ENCODE data around the gene TSHB.

The TSHB gene

DNA sequence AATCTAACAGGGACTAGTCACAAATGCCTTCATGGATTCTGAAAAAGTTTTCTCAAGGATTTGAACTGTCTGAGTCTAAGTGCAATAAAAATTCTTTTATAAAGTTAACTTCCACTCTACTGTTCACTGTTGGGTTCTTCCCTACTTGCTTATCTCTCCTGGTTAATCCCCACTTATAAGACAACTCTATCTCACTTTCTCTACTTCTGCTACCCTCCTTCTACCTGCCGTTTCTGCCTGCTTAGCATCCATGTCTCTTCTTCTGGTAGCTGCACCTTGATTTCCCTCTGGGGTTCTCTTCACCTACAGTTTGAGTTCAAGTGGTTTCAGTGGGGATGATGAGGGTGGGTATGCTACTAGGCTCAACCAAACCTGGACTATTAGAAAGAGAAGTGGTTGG, 6.0 kb downstream of the TSHB start:
- in situ Hi-C loops (cut with MboI; ENCODE audit: low pct_unique_long_range_greater_than_20kb, low sequenced_read_pairs, unreplicated experiment): no loop called here
- TF ChIP-seq, protein P1, sequence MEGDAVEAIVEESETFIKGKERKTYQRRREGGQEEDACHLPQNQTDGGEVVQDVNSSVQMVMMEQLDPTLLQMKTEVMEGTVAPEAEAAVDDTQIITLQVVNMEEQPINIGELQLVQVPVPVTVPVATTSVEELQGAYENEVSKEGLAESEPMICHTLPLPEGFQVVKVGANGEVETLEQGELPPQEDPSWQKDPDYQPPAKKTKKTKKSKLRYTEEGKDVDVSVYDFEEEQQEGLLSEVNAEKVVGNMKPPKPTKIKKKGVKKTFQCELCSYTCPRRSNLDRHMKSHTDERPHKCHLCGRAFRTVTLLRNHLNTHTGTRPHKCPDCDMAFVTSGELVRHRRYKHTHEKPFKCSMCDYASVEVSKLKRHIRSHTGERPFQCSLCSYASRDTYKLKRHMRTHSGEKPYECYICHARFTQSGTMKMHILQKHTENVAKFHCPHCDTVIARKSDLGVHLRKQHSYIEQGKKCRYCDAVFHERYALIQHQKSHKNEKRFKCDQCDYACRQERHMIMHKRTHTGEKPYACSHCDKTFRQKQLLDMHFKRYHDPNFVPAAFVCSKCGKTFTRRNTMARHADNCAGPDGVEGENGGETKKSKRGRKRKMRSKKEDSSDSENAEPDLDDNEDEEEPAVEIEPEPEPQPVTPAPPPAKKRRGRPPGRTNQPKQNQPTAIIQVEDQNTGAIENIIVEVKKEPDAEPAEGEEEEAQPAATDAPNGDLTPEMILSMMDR (IDR thresholded peaks at IDR 0.05; ENCODE audit: extremely low read depth, insufficient read depth, missing control alignments): no peak
- no peak for DNase-seq (ENCODE audit: low spot score)

DNA sequence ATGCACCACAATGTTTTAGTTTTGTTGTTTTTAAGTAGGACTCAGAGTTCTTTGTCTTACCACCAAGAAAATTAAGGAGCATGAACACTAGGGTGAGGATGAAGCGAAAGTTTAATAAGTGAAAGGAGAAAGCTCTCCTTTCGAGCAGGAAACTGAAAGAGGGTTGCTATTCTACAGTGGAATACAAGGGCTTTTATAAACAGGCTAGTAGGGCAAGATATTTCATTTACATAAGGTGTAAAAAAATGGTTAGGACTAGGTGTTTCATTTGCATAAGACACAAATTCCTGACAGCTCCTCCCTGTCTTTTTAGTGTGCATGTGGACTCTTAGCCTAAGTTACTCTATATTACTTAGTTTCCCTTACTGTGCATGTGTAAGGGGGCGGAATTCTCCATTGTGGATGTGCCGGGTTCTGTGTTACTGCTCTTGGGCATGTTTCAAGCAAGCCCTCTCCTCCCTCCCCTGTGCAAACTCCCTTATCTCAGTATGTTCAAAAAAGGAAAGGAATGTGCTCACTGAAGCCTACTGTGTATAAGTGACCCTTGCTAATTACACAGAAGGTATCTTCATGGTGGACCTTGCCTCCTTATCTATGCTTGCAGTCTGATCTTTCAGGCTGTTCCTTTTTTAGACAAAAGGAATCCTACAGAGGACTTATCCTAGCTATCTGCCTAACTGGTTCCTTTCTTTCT, 7.3 kb downstream of the TSHB start:
- DNase-seq (ENCODE audit: low spot score): no peak
- in situ Hi-C loops (cut with MboI; ENCODE audit: low pct_unique_long_range_greater_than_20kb, low sequenced_read_pairs, unreplicated experiment): no loop called here
- TF ChIP-seq, protein P1 (IDR thresholded peaks at IDR 0.05; ENCODE audit: extremely low read depth, insufficient read depth, missing control alignments): no peak

DNA sequence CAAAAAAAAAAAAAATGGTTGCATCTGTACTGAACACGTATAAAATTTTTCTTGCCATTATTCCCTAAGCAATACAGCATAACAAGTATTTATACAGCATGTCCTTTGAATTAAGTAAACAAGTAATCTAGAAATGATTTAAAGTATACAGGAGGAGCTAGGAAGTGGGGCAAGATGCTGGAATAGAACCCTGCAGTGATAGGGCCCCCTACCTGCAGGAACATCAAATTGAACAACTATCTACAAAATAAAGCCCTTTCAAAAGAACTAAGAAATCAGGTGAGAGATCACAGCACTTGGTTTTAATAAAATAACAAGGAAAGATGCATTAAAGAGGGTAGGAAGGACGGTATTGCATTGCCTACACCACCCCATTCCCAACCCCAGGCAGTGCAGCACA, 10.9 kb downstream of the TSHB start:
- in situ Hi-C loops (cut with MboI; ENCODE audit: low pct_unique_long_range_greater_than_20kb, low sequenced_read_pairs, unreplicated experiment): no loop called here
- no peak for DNase-seq (ENCODE audit: low spot score)
- TF ChIP-seq, protein P1 (IDR thresholded peaks at IDR 0.05; ENCODE audit: extremely low read depth, insufficient read depth, missing control alignments): no peak

DNA sequence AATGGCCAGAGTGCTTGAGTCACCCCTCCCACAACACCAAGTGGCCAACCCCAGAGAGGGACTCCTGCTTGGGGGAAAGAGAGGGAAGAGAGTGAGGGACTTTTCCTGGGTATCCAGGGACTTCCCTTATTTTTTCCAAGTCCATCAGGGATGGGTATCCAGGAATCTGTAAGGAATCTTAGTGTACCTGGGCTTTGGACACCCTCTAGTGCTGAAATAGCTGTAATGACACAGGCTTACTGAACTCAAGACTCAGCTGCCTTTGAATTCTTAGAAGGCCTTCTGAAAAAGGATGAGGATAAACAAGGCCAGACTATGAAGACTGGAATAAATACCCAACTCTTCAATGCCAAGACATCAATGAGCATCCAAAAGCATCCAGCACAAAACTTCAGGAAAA, 12.0 kb downstream of the TSHB start:
- TF ChIP-seq, protein P1 (IDR thresholded peaks at IDR 0.05; ENCODE audit: extremely low read depth, insufficient read depth, missing control alignments): peak; percentile 5
- DNase-seq (ENCODE audit: low spot score): no peak
- in situ Hi-C loops (cut with MboI; ENCODE audit: low pct_unique_long_range_greater_than_20kb, low sequenced_read_pairs, unreplicated experiment): no loop called here

DNA sequence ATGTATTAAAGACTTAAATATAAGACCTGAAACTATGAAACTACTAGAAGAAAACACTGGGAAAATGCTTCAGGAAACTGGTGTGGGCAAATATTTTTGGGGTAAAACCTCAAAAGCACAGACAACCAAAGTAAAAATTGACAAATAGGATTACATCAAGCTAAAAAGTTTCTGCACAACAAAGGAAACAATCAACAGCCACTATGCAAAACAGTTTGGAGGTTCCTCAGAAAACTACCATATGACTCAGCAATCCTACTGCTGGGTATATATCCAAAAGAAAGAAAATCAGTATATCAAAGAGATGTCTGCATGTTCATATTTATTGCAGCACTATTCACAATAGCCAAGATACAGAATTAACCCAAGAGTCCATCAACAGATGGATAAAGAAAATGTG, 17.1 kb downstream of the TSHB start:
- in situ Hi-C loops (cut with MboI; ENCODE audit: low pct_unique_long_range_greater_than_20kb, low sequenced_read_pairs, unreplicated experiment): no loop called here
- TF ChIP-seq, protein P1 (IDR thresholded peaks at IDR 0.05; ENCODE audit: extremely low read depth, insufficient read depth, missing control alignments): no peak
- no peak for DNase-seq (ENCODE audit: low spot score)

DNA sequence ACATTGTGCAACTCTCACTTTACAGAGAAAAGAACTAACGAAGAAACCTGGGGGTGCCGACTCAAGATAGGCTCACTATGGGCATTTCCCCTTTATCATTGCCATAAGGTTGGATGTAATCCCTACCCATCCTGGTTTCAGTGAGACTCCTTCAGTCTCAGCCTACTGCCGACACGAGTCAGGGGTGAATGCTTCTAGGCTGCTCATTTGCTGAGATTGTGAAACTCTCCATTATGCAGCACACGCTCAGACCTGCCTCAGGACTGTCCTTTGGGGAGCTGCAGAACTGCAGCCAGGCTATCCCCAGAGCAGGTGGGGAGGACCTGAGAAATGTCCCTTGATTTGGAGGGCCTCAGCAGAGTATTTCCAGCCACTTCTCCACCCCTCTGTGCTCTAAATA, 22.2 kb downstream of the TSHB start:
- in situ Hi-C loops (cut with MboI; ENCODE audit: low pct_unique_long_range_greater_than_20kb, low sequenced_read_pairs, unreplicated experiment): no loop called here
- TF ChIP-seq, protein P1 (IDR thresholded peaks at IDR 0.05; ENCODE audit: extremely low read depth, insufficient read depth, missing control alignments): no peak
- DNase-seq (ENCODE audit: low spot score): no peak

All from GM13977 (cell line).